ENCODE data around the gene DAAM2.

DAAM2 gene

DNA sequence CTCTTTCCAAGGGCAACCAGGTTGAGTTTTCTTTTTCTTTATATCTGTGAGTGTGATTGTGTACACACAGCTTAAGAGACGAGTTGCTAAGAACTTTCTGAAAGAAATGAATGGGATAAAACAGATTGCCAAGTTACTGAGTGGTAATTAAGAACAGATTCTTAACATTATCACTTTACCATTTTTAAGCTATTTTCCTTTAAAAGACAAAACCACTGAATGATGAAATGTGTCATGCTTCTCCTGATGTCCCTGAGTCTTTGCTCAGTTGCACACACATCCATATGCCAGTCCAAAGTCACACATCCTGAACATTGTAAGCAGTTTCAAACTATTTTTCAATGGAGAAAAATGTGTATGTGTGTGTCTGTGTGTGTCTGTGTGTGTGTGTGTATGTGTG is 5.5 kb upstream of the DAAM2 start:
- in situ Hi-C loops (cut with MboI; ENCODE audit: low sequenced_read_pairs), result no loop called here

DNA sequence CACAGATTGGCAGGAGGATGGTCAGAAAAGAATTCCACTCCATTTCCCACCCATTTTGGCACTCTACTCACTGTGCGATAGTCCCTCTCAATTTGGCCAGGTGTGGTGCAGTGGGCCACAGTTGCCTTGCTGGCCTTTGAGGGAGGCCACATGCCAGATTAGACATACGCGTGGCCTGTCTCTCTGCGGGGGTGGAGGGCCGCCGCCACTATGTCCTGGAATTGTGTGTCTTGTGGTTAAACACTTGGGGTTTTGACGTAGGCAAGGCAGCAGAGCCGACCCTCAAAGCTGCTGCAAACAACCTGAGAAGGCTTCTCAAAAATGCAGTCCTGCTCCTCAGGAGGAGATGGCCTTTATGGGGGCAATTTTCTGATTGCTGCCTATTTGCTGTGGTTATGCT is 4.9 kb upstream of the DAAM2 start:
- in situ Hi-C loops (cut with MboI; ENCODE audit: low sequenced_read_pairs), result no loop called here

DNA sequence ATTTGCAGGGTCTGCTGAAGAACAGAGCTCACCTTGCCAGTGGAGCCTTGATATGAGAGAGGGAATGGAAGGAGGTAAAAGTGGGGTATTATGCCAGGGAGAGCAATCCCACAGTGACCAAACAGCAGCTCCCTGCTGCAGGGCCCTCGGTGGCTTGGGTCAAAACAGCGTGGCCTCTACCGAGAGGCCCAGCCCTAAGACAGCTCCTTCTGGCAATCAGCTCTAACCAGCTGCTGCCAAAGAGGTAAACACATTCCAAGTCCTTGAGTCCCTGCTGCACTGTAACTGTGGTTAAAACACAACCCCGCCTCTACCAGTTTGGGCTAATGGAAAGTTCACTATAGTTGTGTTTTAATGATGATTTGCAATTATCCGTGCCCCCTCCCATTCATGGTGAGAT is 1.4 kb upstream of the DAAM2 start:
- in situ Hi-C loops (cut with MboI; ENCODE audit: low sequenced_read_pairs), result no loop called here

DNA sequence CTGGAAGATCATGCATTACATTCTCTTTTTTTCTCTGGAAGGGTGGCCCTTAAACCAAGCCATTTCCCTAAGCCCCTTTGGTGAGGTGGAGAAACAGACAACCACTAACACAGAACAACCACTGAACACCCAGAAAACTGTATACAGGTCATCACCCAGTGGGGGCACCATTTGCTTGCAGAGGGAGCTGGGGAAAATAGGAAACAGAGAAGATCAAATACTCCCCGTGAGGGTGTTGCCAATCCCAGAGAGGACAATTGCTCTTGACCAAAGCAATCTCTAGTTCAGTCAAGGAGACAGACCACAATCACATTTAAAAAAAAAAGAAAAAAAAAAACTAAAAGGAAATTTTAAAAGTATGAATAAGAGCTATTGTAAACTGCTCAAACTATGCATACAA is 865 bp upstream of the DAAM2 start:
- in situ Hi-C loops (cut with MboI; ENCODE audit: low sequenced_read_pairs), result no loop called here

DNA sequence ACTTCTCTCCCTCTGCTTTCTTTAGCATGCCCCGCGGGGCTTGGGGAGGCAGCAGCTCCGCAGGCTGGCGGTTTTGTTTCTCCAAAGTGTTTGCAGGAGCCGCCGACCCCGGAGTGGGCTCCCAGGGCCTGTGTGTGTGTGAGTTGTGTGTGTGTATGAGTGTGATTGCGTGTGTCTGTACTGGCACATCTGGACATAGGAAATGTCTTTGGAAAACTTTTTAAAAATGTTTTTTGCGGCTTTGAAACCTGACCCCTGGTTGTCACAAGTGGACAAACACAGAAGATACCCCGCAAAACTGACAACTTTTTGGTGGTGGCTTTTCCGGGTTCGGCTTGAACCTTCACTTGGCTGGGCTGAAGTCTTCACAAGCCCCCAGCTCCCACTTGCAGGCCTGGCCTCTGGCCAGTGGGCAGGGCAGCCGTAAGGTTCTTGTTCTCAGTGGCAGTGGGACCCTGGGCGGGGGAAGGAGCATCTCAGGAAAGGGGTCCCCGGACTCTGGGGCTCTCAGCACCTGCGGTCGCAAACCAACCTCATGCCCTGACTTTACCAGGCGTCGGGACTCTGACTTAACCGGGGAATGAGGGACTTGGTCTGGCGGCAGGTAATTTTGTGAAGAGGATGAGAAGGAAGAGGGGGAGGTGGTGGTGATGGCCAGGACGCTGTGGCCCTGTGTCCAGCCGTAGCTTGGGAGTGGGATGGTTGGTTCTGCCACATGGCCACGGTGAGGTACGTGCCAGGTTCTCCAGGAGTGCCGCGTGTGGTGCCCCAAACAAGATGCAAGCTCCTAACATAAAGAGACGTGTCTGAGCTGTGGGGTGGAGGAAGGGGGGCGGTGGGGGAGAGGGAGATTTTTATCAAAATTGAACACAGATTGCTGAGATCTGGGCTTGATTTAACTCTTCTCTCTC is 619 bp downstream of the DAAM2 start:
- in situ Hi-C loops (cut with MboI; ENCODE audit: low sequenced_read_pairs), result no loop called here

DNA sequence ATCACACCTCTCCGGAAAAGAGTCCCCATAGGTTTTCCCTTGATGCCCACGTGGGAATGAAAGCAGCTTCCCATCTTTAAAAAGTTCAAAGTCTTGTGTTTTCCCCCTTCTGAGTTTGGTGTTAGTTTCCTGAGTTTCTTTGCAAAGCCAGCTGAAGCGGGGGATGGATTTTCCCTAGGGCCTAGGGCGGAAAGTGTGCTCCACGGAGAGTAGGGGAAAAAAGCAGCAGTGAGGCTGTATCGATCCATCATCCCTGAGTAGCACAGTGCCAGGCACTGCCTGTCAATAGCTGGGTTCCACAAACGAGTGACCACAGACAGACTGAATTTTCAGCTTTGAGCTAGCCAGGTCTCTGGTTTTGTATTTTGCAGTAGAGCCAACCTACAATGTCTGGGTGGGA is 1.3 kb downstream of the DAAM2 start:
- in situ Hi-C loops (cut with MboI; ENCODE audit: low sequenced_read_pairs), result no loop called here

DNA sequence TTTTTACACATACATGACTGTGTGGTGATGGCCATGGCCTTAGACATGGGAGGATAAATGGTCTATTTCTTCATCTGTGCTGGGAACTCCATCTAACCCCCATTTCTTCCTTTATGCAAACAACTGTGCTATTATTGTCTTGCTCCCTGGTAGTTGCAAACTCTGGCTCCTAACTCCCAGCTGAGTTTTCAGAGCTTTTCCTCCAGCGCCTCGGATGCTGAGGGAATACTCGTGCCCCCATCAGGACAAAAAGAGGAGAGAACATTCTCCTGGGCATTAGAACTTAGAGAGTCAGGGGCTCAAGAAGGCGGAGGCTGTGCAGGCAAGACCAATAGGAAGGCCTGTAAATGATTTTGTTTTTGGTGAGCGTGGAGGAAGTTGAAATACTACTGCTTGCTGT is 2.1 kb downstream of the DAAM2 start:
- in situ Hi-C loops (cut with MboI; ENCODE audit: low sequenced_read_pairs), result no loop called here

DNA sequence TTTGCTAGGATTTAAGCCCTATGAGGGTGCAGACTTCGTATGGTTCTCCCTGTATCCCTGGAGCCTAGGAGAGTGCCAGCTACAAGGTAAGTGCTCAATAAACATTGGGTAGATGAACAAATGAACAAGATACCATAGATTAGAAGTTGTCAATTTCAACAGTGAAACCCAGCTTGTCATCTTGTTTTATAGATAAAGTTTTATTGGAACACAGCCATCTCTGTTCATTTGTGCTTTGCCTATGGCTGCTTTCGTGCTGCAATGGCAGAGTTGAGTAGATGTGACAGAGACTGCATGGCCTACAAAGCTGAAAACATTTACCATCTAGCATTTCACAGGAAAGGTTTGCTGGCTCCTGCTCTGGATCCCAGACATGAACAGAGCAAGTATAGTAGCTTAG is 5.6 kb downstream of the DAAM2 start:
- in situ Hi-C loops (cut with MboI; ENCODE audit: low sequenced_read_pairs), result no loop called here

DNA sequence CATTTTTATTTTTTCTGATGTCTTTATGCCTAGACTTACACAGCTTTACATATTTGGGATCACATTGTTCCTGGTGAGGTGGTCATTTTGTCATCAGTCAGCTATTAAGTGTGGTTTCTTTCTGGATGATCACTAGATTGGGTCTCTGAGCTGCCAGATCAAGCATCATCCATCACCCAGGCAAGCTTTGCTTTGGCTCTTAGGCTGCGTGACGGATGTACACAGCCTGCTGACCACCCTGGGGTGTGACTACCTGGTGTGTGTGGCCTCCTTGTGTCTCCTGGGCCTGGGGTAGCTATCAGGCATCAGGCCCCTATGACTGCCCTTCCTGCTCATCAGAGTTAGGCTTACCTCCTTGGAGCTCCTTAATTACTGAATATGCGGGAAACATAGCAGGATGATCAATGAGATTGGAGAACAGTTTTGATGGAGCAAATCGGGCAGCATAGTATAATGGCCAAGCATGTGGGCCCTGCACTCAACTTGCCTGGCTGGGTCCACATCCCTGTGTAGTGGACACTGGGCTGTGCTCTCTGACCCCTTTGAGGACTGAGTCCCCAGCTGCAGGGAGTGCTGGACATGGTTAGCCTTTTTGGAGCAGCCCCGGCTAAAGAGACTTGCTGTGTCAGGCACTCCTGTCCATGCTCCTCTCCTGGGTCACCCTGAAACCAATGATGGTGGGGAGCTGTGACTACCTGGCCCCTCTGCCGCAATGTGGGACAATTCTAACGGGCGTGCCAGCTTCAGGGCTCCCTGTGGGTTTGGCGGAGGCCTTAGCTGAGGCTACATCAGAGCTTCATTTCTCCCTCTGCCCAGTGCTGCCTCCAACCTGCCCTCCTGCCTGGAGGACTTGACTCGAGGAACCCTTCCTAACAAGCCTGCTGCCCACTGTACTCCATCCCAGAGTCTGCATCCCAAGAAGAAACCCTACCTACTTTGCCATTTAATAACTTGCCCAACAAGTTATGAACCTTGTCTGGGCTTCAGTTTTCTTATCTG is 8.2 kb downstream of the DAAM2 start:
- in situ Hi-C loops (cut with MboI; ENCODE audit: low sequenced_read_pairs), result no loop called here

DNA sequence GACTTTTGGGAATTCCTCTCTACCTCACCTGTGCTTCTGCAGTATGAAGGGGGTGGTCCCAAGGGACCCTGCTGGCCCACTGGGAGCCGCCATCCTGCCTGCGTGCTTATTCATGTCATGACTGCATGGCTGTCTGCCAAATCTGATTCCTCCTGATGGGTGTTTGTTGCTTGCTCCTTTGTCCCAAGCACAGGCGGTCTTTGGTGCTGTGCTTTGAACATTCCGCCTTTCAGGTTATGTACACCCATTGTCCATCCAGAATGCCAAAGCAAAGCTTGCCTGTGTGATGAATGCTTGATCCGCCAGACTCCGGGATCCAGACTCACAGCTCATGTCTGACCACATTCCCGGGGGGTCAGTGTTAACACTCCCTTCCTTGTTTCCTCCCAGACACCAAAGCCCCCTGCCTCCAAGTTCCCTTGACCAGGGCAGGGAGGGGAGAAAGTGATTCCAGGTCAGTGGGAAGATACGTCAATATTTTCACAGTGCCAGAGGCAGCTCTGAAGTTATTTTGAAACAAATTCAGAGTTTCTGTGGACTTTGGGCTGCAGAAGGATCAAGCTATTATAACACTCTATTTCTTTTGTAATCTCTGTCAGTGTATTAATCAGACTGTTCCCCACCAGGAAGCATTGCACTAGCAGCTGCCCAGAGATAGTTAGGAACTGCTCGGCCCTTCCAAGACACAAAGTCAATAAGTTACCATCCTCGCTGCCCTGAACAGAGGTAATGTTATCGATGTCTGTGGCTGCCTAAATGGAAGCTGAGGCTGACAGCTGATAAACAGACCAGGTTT is 9.5 kb downstream of the DAAM2 start:
- in situ Hi-C loops (cut with MboI; ENCODE audit: low sequenced_read_pairs), result no loop called here

DNA sequence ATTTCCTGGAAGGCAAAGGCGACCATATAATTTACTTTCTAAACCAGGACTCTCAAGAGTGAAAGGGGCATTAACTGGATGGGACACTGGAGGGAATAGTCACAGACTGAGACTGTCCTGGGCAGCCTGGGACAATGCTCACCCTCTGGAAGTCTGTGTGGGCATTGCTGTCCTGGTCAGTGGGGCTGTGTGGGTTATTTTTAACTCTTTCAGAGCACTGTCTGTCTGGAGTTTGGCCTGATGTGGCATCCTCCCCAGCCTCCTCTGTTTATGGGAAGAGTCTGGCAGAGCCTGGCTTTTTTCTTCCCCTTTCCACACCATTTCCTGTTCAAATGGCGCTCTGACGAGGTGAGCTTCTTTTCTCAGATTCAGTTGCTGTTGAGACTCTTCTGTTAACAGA is 11.7 kb downstream of the DAAM2 start:
- in situ Hi-C loops (cut with MboI; ENCODE audit: low sequenced_read_pairs), result no loop called here

DNA sequence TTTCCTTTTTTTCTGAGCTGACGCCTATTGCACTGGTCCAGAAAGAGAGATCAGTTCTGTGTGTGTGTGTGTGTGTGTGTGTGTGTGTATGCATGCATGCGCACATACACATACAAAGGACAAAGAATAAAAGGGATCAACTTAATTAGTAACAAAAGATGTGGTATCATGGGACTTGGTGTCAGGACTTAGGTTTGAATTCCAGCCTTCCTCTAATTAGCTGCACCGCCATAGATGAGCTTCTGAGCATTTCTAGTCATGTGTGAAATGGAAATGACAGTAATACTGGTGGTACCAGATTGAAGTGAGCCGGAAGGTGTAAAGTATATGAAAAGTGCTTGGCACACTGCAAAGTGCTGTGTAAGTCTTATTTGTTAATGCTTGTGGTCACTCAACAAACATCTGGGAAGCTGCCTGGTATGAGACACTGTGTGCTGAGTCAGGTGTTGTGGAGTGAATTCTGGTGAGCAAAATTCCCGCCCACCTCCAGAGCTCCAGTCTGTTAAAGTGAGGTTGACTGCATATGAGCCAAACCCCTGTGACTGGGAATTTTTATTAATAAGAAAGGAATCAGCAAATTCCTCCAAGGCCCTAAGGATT is 12.4 kb downstream of the DAAM2 start:
- in situ Hi-C loops (cut with MboI; ENCODE audit: low sequenced_read_pairs), result no loop called here

DNA sequence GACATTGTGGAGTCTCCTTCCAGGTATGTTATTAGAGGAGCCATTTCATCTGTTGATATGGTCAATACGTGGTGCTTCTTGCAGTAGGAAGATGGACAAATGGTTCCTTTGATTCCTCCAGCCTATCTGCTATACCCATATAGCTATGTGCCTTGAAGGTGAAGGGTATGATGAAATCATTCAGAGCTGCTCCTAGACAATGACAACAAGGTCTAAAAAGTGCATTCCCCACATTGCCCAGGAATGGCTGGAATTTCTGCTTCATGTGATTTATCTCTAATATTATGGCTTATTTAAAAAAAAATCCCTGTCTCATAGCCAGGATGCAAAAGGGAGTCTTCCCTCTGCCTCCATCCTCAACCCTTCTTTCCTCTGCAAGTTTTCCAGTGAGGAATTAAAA is 14.1 kb downstream of the DAAM2 start:
- in situ Hi-C loops (cut with MboI; ENCODE audit: low sequenced_read_pairs), result no loop called here

DNA sequence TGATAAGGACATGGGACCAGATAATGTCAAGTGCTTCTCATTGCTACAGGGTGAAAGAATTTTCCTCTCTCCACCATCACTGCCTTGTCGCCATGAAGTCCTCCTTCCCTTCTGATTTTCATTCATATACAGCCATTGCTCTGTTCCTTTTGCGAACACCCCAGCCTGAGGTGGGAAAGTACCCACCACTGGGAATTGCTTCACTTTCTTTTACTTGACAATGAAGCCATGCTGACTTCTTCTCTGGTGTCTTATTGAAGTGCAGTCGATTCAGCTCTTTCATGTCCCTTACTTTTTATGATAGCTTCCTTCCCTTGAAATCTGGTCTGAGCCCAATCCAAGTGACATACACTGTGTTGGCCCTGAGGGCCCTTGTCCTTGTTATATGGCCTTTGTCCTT is 16.2 kb downstream of the DAAM2 start:
- in situ Hi-C loops (cut with MboI; ENCODE audit: low sequenced_read_pairs), result no loop called here

DNA sequence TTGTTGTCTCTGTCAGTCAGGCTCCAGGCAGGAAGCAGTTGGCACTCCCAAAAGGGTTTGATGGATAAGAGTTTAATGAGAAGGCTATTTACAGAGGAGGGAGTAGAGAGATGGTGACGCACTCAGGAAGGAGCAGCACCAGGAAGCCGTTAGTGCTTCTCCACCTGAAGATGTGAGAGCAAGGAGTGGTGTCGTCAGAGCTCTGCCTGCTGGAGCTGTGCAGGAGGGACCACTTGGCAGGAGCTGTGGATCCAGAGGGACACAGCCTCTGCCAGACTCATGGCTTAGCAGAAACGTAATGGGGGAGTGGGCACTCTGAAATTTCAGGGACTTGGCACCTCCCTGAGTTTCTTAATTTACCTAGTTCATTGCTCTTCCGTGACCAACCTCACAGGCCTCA is 16.8 kb downstream of the DAAM2 start:
- in situ Hi-C loops (cut with MboI; ENCODE audit: low sequenced_read_pairs), result no loop called here

DNA sequence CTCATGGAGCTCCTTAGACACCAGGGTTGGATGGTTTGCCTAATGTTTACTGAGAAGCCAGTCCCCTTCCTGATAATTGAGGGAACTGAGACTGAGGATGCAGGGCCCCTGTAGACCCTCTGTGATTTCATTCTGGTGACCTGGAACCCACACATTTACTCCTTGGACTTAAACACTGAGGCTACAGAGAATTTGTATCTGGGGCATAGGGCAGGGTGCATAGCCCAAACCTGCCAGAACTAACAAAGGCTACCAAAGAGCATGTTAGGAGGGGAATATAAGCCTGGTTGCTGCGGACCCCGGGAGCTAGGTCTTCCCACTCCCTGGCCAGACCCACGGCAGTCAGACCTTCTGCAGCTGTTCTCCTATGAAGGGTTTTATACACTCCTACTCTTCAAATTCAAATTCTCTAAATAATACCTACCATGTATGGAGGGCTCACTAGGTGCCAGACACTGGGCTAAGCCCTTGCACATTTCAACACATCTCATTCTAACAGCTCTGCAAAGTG is 19.7 kb downstream of the DAAM2 start:
- in situ Hi-C loops (cut with MboI; ENCODE audit: low sequenced_read_pairs), result no loop called here

DNA sequence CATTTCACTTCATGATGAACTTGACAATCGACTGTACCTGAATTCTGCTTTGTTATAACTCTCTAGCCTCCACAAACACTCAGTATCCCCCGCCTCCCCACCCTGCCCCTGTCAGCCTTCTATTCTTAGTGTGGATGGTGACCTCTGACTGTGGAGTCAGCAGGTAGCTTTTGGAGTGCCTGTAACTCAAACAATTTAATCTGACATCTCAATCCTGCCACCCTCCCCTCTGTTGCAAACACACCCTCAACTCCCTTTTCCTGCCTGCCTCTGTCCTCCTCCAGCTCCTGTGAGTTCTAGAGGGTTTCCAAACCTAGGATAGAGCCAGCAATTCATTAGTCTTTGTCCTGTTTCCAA is 20.3 kb downstream of the DAAM2 start:
- in situ Hi-C loops (cut with MboI; ENCODE audit: low sequenced_read_pairs), result no loop called here

DNA sequence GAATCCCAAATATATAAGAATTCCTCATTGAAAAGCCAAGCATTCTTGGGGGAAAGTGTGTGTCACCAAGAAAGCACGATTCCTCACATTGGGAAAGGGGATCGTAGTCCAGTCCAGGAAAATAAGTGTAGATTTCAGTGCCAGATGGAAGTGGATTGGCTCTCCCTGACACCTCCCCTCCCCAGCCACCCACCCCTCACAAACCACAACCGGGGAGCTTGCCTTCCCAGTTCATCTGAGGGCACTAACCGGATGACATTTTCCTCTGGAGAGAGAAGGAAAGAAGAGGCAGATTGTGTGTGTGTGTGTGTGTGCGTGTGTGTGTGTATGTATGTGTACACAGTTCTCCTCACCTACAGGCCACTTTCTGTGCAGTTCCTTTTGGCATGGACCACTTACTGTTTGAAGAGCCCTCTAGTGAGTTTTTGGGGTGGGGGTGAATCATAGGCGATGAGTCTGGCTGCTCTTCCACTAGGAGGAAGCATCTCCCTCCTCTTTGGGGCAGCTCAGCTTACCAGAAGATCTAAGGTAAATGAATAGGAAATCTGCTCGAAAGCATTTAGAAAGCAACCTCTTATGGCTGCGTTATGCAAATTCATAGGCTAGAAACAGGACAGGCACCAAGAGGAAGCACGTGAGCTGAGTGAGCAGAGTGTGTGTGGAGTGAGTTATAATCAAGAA is 20.8 kb downstream of the DAAM2 start:
- in situ Hi-C loops (cut with MboI; ENCODE audit: low sequenced_read_pairs), result no loop called here

DNA sequence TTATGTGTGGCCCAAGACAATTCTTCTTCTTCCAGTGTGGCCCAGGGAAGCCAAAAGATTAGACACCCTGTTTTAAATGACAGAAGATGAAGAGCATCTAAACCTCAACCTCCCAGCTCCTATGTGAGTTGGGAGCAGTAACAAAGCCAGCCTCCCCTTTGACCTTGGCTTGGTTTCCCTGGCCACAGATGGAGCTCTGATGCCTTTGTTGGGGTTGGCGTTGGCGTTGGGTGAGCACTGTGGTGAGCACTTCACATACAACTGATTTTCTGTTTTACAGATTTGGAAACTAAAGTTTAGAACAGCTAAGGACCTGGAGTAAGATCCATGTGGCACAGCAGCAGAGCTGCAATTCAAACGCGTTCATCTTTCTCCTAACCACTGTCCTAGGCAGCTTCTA is 22.1 kb downstream of the DAAM2 start:
- in situ Hi-C loops (cut with MboI; ENCODE audit: low sequenced_read_pairs), result no loop called here

DNA sequence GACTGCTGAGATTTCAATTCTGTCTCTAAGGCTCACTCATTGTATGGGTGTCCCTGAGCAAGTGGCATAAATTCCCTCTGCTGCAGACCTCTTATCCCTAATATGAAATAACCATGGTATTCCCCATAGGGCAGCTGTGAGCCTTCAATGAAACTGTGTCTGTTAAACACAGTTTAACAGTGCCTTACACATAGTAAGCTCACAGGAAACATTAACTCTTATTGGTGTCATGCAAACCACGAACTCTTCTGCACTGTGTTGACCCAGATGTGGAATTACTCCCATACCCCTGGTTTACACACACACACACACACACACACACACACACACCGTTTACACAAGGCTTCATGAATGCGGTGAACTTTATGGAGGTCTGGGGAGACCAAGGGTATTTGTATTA is 23.2 kb downstream of the DAAM2 start:
- in situ Hi-C loops (cut with MboI; ENCODE audit: low sequenced_read_pairs), result no loop called here

Measured in HL-60/S4 (cell line).